K562 (cell line): Measurements from ENCODE around the gene CRAMP1. TPM values are rescaled to one million over a fixed set of nuclear protein-coding genes. Genes with fewer than 3 reads are reported as not detected.

Source experiments
- BRCA1 ChIP-seq, 2 experiments: fragments of 450-650 bp in 1 of 2; sonication (generic) in 1 of 2; formaldehyde crosslinking in 1 of 2; IDR thresholded peaks; 2 replicates each; pipeline versions ENCODE4 v1.5.0 to v1.6.1; 2017 to 2020; ENCODE audit warnings: mild to moderate bottlenecking in 1 of 2, missing genetic modification reagents in 1 of 2
- E2F6 ChIP-seq, 2 experiments: IDR thresholded peaks; 2 replicates each; pipeline ENCODE4 v1.6.1; 2011; ENCODE audit warnings: borderline replicate concordance in 1 of 2, control low read depth in 1 of 2, low read depth in 1 of 2, low read length in 1 of 2, mild to moderate bottlenecking in 1 of 2, mixed read lengths in 1 of 2, moderate library complexity in 1 of 2; ENCODE audit not compliant: insufficient read depth in 1 of 2, insufficient read length in 1 of 2, poor library complexity in 1 of 2, severe bottlenecking in 1 of 2; ENCODE audit errors: extremely low read depth in 1 of 2
- ESRRA ChIP-seq: fragments of 450-650 bp; IDR thresholded peaks from 2 replicates; pipeline ENCODE4 v1.6.1; 2014; ENCODE audit warnings: low read depth, mild to moderate bottlenecking, moderate library complexity, borderline replicate concordance
- GATA2 ChIP-seq: sonication (generic); formaldehyde crosslinking; IDR thresholded peaks from 2 replicates; pipeline ENCODE4 v1.4.0; 2020; ENCODE audit warnings: mild to moderate bottlenecking, missing genetic modification reagents
- GATAD2A ChIP-seq: fragments of 450-650 bp; IDR thresholded peaks from 2 replicates; pipeline ENCODE4 v1.6.1; 2017
- HDAC2 ChIP-seq: fragments of 450-650 bp; IDR thresholded peaks from 2 replicates; pipeline ENCODE4 v1.6.1; 2016; ENCODE audit warnings: mild to moderate bottlenecking
- IRF1 ChIP-seq: sonication (generic); formaldehyde crosslinking; IDR thresholded peaks from 2 replicates; pipeline ENCODE4 v1.8.0; 2022; ENCODE audit warnings: missing genetic modification reagents, mild to moderate bottlenecking, borderline replicate concordance
- JUN ChIP-seq, 2 experiments: sonication (generic) in 1 of 2; formaldehyde crosslinking in 1 of 2; IDR thresholded peaks; 2 replicates each; pipeline versions ENCODE4 v1.6.1 to v1.8.0; 2012 to 2022; ENCODE audit warnings: borderline replicate concordance in 2 of 2, mild to moderate bottlenecking in 2 of 2, improper control_type of control experiment in 1 of 2, low read depth in 1 of 2, low read length in 1 of 2, missing genetic modification reagents in 1 of 2
- MAFK ChIP-seq: IDR thresholded peaks from 2 replicates; pipeline ENCODE4 v1.6.1; 2011; ENCODE audit warnings: low read length, improper control_type of control experiment
- MTA2 ChIP-seq: fragments of 450-650 bp; IDR thresholded peaks from 2 replicates; pipeline ENCODE4 v1.6.1; 2016; ENCODE audit warnings: low read depth
- NR4A1 ChIP-seq, 2 experiments: fragments of 250-450 bp in 1 of 2; fragments of 450-650 bp in 1 of 2; sonication (Bioruptor Pico) in 1 of 2; IDR thresholded peaks; 2 replicates each; pipeline versions ENCODE4 v1.4.0 to v1.6.1; 2016 to 2020; ENCODE audit warnings: mild to moderate bottlenecking in 2 of 2, missing compliant biosample characterization in 1 of 2, missing genetic modification characterization in 1 of 2, moderate library complexity in 1 of 2
- RBM22 ChIP-seq: fragments of 200-400 bp; formaldehyde crosslinking; IDR thresholded peaks from 2 replicates; pipeline ENCODE4 v1.6.1; 2018; ENCODE audit warnings: low read length, low read depth; ENCODE audit not compliant: poor library complexity, severe bottlenecking
- SIN3A ChIP-seq, 2 experiments: fragments of 150-350 bp in 1 of 2; IDR thresholded peaks; 2 replicates each; pipeline ENCODE4 v1.6.1; 2011 to 2016; ENCODE audit warnings: borderline replicate concordance in 2 of 2, low read depth in 2 of 2, low read length in 2 of 2, mild to moderate bottlenecking in 2 of 2, moderate library complexity in 2 of 2; ENCODE audit not compliant: control insufficient read depth in 1 of 2
- SIX5 ChIP-seq, 2 experiments: IDR thresholded peaks; 2 replicates each; pipeline ENCODE4 v1.6.1; 2011; ENCODE audit warnings: low read length in 2 of 2, borderline replicate concordance in 1 of 2, low read depth in 1 of 2, mild to moderate bottlenecking in 1 of 2, moderate library complexity in 1 of 2; ENCODE audit not compliant: insufficient read depth in 1 of 2
- SMAD4 ChIP-seq: fragments of 250-450 bp; sonication (Bioruptor Pico); conservative IDR thresholded peaks from 2 replicates; pipeline ENCODE4 v1.8.0; 2021; ENCODE audit warnings: inconsistent platforms, mild to moderate bottlenecking, moderate library complexity
- SMARCC2 ChIP-seq: fragments of 450-650 bp; IDR thresholded peaks from 2 replicates; pipeline ENCODE4 v1.6.1; 2017; ENCODE audit warnings: antibody characterized with exemption, moderate library complexity, mild to moderate bottlenecking, low read depth
- U2AF1 ChIP-seq: fragments of 200-400 bp; formaldehyde crosslinking; optimal IDR thresholded peaks from 2 replicates; pipeline ENCODE3; 2017; ENCODE audit warnings: mild to moderate bottlenecking, low read depth, low read length, moderate library complexity
- ZNF121 ChIP-seq: sonication (generic); formaldehyde crosslinking; conservative IDR thresholded peaks from 2 replicates; pipeline ENCODE4 v1.8.0; 2022; ENCODE audit warnings: missing genetic modification reagents
- ZNF140 ChIP-seq: fragments of 250-450 bp; sonication (Bioruptor Pico); IDR thresholded peaks from 2 replicates; pipeline ENCODE4 v1.8.0; 2021; ENCODE audit warnings: moderate library complexity, mild to moderate bottlenecking, inconsistent platforms
- ZNF24 ChIP-seq: fragments of 450-650 bp; IDR thresholded peaks from 2 replicates; pipeline ENCODE4 v1.6.1; 2016
- ZNF644 ChIP-seq: fragments of 200-800 bp; sonication (Bioruptor generic); IDR thresholded peaks from 2 replicates; pipeline ENCODE4 v1.6.1; 2016; ENCODE audit warnings: low read depth, missing genetic modification characterization, missing compliant biosample characterization
- ZNF695 ChIP-seq: fragments of 450-650 bp; formaldehyde crosslinking; IDR thresholded peaks from 2 replicates; pipeline ENCODE4 v1.4.0; 2020; ENCODE audit warnings: mild to moderate bottlenecking, moderate library complexity
- ZNF699 ChIP-seq: fragments of 250-450 bp; sonication (Bioruptor Pico); IDR thresholded peaks from 2 replicates; pipeline ENCODE4 v1.8.0; 2021; ENCODE audit warnings: mild to moderate bottlenecking, moderate library complexity; ENCODE audit not compliant: insufficient replicate concordance
- ZNF77 ChIP-seq: fragments of 250-450 bp; sonication (Bioruptor Pico); IDR thresholded peaks from 2 replicates; pipeline ENCODE4 v1.5.0; 2020
- ZNF780A ChIP-seq: fragments of 250-450 bp; sonication (Bioruptor Pico); IDR thresholded peaks from 2 replicates; pipeline ENCODE4 v1.5.0; 2021; ENCODE audit warnings: mild to moderate bottlenecking
- ZNF785 ChIP-seq: fragments of 250-450 bp; sonication (Bioruptor Pico); IDR thresholded peaks from 2 replicates; pipeline ENCODE4 v1.4.0; 2020; ENCODE audit warnings: mild to moderate bottlenecking
- polyA plus RNA-seq, 8 experiments: library from polyadenylated mRNA; depleted of rRNA in 4 of 8; stranded (reverse) in 5 of 8; unstranded in 3 of 8; fragments of >200 nt; fragmentation: Nextera tagmentation in 2 of 8; fragmentation: Illumina TruSeq in 1 of 8; extraction: Ambion mirVana in 2 of 8; extraction: Trizol in 1 of 8; gene quantifications; 2 replicates each; pipeline versions ENCODE4 v1.2.1 to v1.2.3, GENCODE V29; 2011 to 2014; ENCODE audit warnings: inconsistent platforms in 1 of 8, missing spikeins in 1 of 8
- total RNA-seq, 7 experiments: library from RNA; depleted of rRNA in 6 of 7; stranded (reverse); fragments of >200 nt in 6 of 7; fragmentation: Illumina TruSeq in 2 of 7; extraction: Trizol in 2 of 7; gene quantifications; 2 replicates each; pipeline versions ENCODE4 v1.2.1 to v1.2.3, GENCODE V29; 2011 to 2021; ENCODE audit warnings: low replicate concordance in 1 of 7

CRAMP1 gene
- total and polyA plus RNA-seq, 9 of the 15 experiments (the other 6 are each of a cell fraction or from before 2014, with no cell fraction given) = 0.52 to 20.8 (median 7.5) TPM

GRCh38 chr16:1678500-1679098, 66.4 kb downstream of the CRAMP1 start (continued):
- TF ChIP-seq SIX5 (IDR thresholded peaks at IDR 0.05; ENCODE audit: borderline replicate concordance in 1 of 2, insufficient read depth in 1 of 2, low read depth in 1 of 2, low read length in 2 of 2) (no peak), MTA2 (no peak), ZNF699 (CRISPR knock-in tag) (no peak), ESRRA (no peak), ZNF780A (CRISPR knock-in tag) (no peak), GATAD2A (peak; percentile 74; the same call in 1 of the 2 replicates), ZNF24 (no peak), ZNF644 (no peak), JUN (IDR thresholded peaks at IDR 0.05; ENCODE audit: borderline replicate concordance, low read depth, low read length) (no peak), JUN (CRISPR knock-in tag; IDR thresholded peaks at IDR 0.05; ENCODE audit: borderline replicate concordance) (no peak), HDAC2 (peak; percentile 61; the same call in 1 of the 2 replicates), ZNF140 (no peak), U2AF1 (no peak), MAFK (peak; percentile 89), SIN3A (IDR thresholded peaks at IDR 0.05; ENCODE audit: borderline replicate concordance in 2 of 2, control insufficient read depth in 1 of 2, low read depth in 2 of 2, low read length in 2 of 2) (no peak), BRCA1 (IDR thresholded peaks at IDR 0.05) (no peak), BRCA1 (CRISPR knock-in tag; IDR thresholded peaks at IDR 0.05) (0 out of 2 replicates have a peak, but pooled peaks have one; percentile 73), ZNF121 (CRISPR knock-in tag) (no peak), SMARCC2 (no peak), ZNF695 (CRISPR knock-in tag) (no peak), RBM22 (no peak), IRF1 (CRISPR knock-in tag) (no peak), GATA2 (CRISPR knock-in tag) (no peak), ZNF77 (no peak), NR4A1 (CRISPR knock-in tag; IDR thresholded peaks at IDR 0.05) (no peak), NR4A1 (tag; IDR thresholded peaks at IDR 0.05) (no peak), ZNF785 (CRISPR knock-in tag) (no peak), SMAD4 (peak; percentile 83), E2F6 (IDR thresholded peaks at IDR 0.05; ENCODE audit: borderline replicate concordance in 1 of 2, extremely low read depth in 1 of 2, insufficient read depth in 1 of 2, insufficient read length in 1 of 2, low read depth in 1 of 2, low read length in 1 of 2, poor library complexity in 1 of 2, severe bottlenecking in 1 of 2) (no peak)
